Prostate gland (tissue), 2 donors: ENCODE data around the gene GRIP2. TPM values are rescaled to one million over a fixed set of nuclear protein-coding genes. Genes with fewer than 3 reads are reported as not detected.

Source experiments
- DNase-seq: peaks from one replicate; pipeline ENCODE4 v3.0.0-alpha.2; 2019; ENCODE audit warnings: low spot score
- H3K27ac ChIP-seq, 2 donors: fragments of 200-600 bp; sonication (generic); 2 replicates each; pipeline ENCODE4 v1.5.1; 2017 to 2019
- H3K27me3 ChIP-seq: fragments of 200-600 bp; sonication (generic); replicated peaks from 2 replicates; pipeline ENCODE4 v1.5.1; 2019; ENCODE audit not compliant: insufficient read depth
- H3K36me3 ChIP-seq, 2 donors: fragments of 200-600 bp; sonication (generic); 1 replicate in 1 of 2; 2 replicates in 1 of 2; pipeline versions ENCODE4 v1.5.1 to v1.8.1; 2017 to 2019
- H3K4me1 ChIP-seq: fragments of 200-600 bp; sonication (generic); replicated peaks from 2 replicates; pipeline ENCODE4 v1.5.1; 2019
- H3K4me3 ChIP-seq, 2 donors: fragments of 200-600 bp; sonication (generic); 2 replicates each; pipeline ENCODE4 v1.5.1; 2017 to 2019
- H3K9me3 ChIP-seq: fragments of 200-600 bp; sonication (generic); 2 replicates; pipeline ENCODE4 v1.5.1; 2017
- CTCF ChIP-seq, 4 experiments: fragments of 200-600 bp in 2 of 4; fragments of 450-650 bp in 2 of 4; sonication (generic) in 2 of 4; IDR thresholded peaks; 1 replicate in 3 of 4; 2 replicates in 1 of 4; pipeline ENCODE4 v1.5.1; 2016 to 2019; ENCODE audit warnings: antibody characterized with exemption in 4 of 4, mild to moderate bottlenecking in 2 of 4, moderate library complexity in 2 of 4
- POLR2A ChIP-seq: fragments of 450-650 bp; IDR thresholded peaks from one replicate; pipeline ENCODE4 v1.6.1; 2016; ENCODE audit warnings: antibody characterized with exemption, mild to moderate bottlenecking
- POLR2AphosphoS5 ChIP-seq: sonication (generic); formaldehyde crosslinking; IDR thresholded peaks from one replicate; pipeline ENCODE4 v1.6.1; 2017; ENCODE audit warnings: antibody characterized with exemption
- WGBS: methylation state at CpG from one replicate; pipeline ENCODE4 v1.1.5; 2018; 5-methylcytosine and 5-hydroxymethylcytosine counted together
- intact Hi-C: fragments of 100-400 bp; cut with DNase I; formaldehyde crosslinking; loops from one replicate; pipeline ENCODE4 v1.14.2; 2022
- total RNA-seq, 2 donors: library from RNA; depleted of rRNA; stranded (reverse); fragments of >200 nt; gene quantifications; one replicate each; pipeline ENCODE4 v1.1.0, GENCODE V29; 2016

GRIP2 gene
- total RNA-seq, 2 donors from 2014 or later: 0.27 to 0.62 TPM

GRCh38 chr3:14459384-14459783 is 80.8 kb downstream of the GRIP2 start:
- Histone ChIP-seq H3K9me3 (no peaks in the 10 kb centered on the region), H3K27ac (no peak overlapping the region), H3K36me3 (no peaks in the 10 kb centered on the region), H3K27me3 (no peaks in the 10 kb centered on the region), H3K4me1 (no peaks in the 10 kb centered on the region), H3K4me3 (no peak overlapping the region)
- no peak for TF ChIP-seq POLR2A
- TF ChIP-seq POLR2AphosphoS5: no peak
- WGBS: 97% methylated on average over 5 of the region's 5 CpGs
- DNase-seq: no peak
- intact Hi-C loops: loop anchor here (10.0 kb wide), 1 partner anchor 335 kb away; the partner anchor contains the start of genes CHCHD4 and TMEM43

- Histone ChIP-seq H3K27ac (no peak overlapping the region), H3K9me3 (no peaks in the 10 kb centered on the region), H3K36me3 (no peaks in the 10 kb centered on the region), H3K27me3 (no peaks in the 10 kb centered on the region), H3K4me3 (no peak overlapping the region), H3K4me1 (no peaks in the 10 kb centered on the region)
- TF ChIP-seq POLR2A (no peak), POLR2AphosphoS5 (no peak), CTCF (IDR thresholded peaks at IDR 0.05) (no peak)
- intact Hi-C loops: loop anchor here (10.0 kb wide), 1 partner anchor 334 kb away; the partner anchor contains the start of genes CHCHD4 and TMEM43
- 68% methylated on average over 11 of the region's 11 CpGs for WGBS
- DNase-seq: no peak
Measured at GRCh38 chr3:14458434-14459275, 81.5 kb downstream of the GRIP2 start.

GRCh38 chr3:14457999-14458398 is 82.1 kb downstream of the GRIP2 start:
- Histone ChIP-seq H3K4me1 (no peaks in the 10 kb centered on the region), H3K36me3 (no peaks in the 10 kb centered on the region), H3K9me3 (no peaks in the 10 kb centered on the region), H3K27ac (no peak overlapping the region), H3K4me3 (no peak overlapping the region), H3K27me3 (no peaks in the 10 kb centered on the region)
- TF ChIP-seq POLR2AphosphoS5 (no peak), CTCF (IDR thresholded peaks at IDR 0.05) (no peak), POLR2A (no peak)
- WGBS: 80% methylated on average over 9 of the region's 9 CpGs
- no peak for DNase-seq
- intact Hi-C loops: loop anchor here (10.0 kb wide), 1 partner anchor 333 kb away; the partner anchor contains the start of genes CHCHD4 and TMEM43

- 95% methylated on average over 5 of the region's 5 CpGs for WGBS
- Histone ChIP-seq H3K36me3 (no peaks in the 10 kb centered on the region), H3K27me3 (no peaks in the 10 kb centered on the region), H3K4me3 (no peak overlapping the region), H3K27ac (no peak overlapping the region), H3K9me3 (no peaks in the 10 kb centered on the region), H3K4me1 (peaks cover 2% of the 10 kb centered on the region)
- no peak for DNase-seq
- TF ChIP-seq CTCF (IDR thresholded peaks at IDR 0.05): no peak
- TF ChIP-seq POLR2AphosphoS5: no peak
- no peak for TF ChIP-seq POLR2A
- intact Hi-C loops: loop anchor here (10.0 kb wide), 1 partner anchor 333 kb away; the partner anchor contains the start of genes CHCHD4 and TMEM43
Measured at GRCh38 chr3:14457481-14457880, 82.7 kb downstream of the GRIP2 start.

GRCh38 chr3:14456794-14457193 is 83.3 kb downstream of the GRIP2 start:
- H3K36me3 ChIP-seq: no peaks in the 10 kb centered on the region
- H3K27ac ChIP-seq: no peak overlapping the region
- peaks cover 8% of the 10 kb centered on the region for H3K4me1 ChIP-seq

More at GRCh38 chr3:14456794-14457193, 83.3 kb downstream of the GRIP2 start:
- no peak for TF ChIP-seq POLR2AphosphoS5
- intact Hi-C loops: loop anchor here (10.0 kb wide), 1 partner anchor 332 kb away; the partner anchor contains the start of genes CHCHD4 and TMEM43
- 96% methylated on average over 8 of the region's 8 CpGs for WGBS
- DNase-seq: no peak
- Histone ChIP-seq H3K4me3 (no peak overlapping the region), H3K9me3 (no peaks in the 10 kb centered on the region), H3K27me3 (no peaks in the 10 kb centered on the region)
